ENCODE data around the gene GRID2. TPM values are rescaled to one million over a fixed set of nuclear protein-coding genes. Genes with fewer than 3 reads are reported as not detected.

Gene GRID2
- total RNA-seq, 1 donor from 2014 or later = not detected

GRCh38 chr4:93384887-93385286 is 1081.1 kb downstream of the GRID2 start:
- peaks cover 6% of the 10 kb centered on the region for H3K9me3 ChIP-seq (replicated peaks)
- intact Hi-C loops (cut with micrococcal nuclease) = no loop called here
- TF ChIP-seq CTCF (IDR thresholded peaks at IDR 0.05; ENCODE audit: borderline replicate concordance) = no peak
- H3K36me3 ChIP-seq = no peaks in the 10 kb centered on the region
- no peak overlapping the region for H3K4me3 ChIP-seq
- DNase-seq = no peak
- H3K27ac ChIP-seq (replicated peaks) = no peak overlapping the region
- H3K4me1 ChIP-seq = no peaks in the 10 kb centered on the region
- no peaks in the 10 kb centered on the region for H3K27me3 ChIP-seq (ENCODE audit: low read depth)

DNA sequence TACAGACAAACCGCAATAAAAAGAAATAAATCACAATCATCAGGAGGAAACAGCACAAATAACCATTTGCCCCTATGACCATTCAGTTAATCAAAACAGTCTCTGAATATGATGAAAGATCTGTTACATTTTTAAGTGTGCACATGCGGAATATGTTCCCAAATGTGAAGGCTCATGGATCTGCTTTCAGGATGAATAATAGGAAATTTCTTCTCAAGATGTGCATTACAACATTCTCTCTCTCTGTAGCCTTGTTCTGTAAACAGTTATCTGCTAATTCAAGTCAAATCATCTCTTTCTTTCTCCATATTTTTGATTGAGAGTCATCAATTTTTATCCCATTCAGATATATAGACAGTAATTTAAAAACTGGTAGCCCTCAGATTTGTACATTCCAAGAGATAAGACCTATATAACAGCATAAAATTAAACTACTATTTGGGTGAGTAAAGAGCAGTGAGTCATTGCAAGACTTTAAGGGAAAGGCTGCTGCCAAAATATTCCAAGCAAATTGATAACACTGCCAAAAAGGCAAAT is 1090.8 kb downstream of the GRID2 start:
- Histone ChIP-seq H3K27me3 (ENCODE audit: low read depth) (no peaks in the 10 kb centered on the region), H3K36me3 (no peaks in the 10 kb centered on the region), H3K27ac (replicated peaks) (no peak overlapping the region), H3K4me1 (no peaks in the 10 kb centered on the region), H3K4me3 (no peak overlapping the region), H3K9me3 (replicated peaks) (no peaks in the 10 kb centered on the region)
- no peak for DNase-seq
- intact Hi-C loops (cut with micrococcal nuclease) = no loop called here
- TF ChIP-seq CTCF (IDR thresholded peaks at IDR 0.05; ENCODE audit: borderline replicate concordance) = no peak

- no peak for DNase-seq
- no peak for TF ChIP-seq CTCF (IDR thresholded peaks at IDR 0.05; ENCODE audit: borderline replicate concordance)
- Histone ChIP-seq H3K27ac (replicated peaks) (no peak overlapping the region), H3K27me3 (ENCODE audit: low read depth) (no peaks in the 10 kb centered on the region), H3K36me3 (no peaks in the 10 kb centered on the region), H3K9me3 (replicated peaks) (no peaks in the 10 kb centered on the region), H3K4me1 (no peaks in the 10 kb centered on the region), H3K4me3 (no peak overlapping the region)
- intact Hi-C loops (cut with micrococcal nuclease) = no loop called here
These were observed 1092.5 kb downstream of the GRID2 start for GRCh38 chr4:93396272-93396671.

- no peaks in the 10 kb centered on the region for H3K9me3 ChIP-seq (replicated peaks)
- no peaks in the 10 kb centered on the region for H3K27me3 ChIP-seq (ENCODE audit: low read depth)
- no peak overlapping the region for H3K27ac ChIP-seq (replicated peaks)
- no peak for DNase-seq
- no peak overlapping the region for H3K4me3 ChIP-seq
- TF ChIP-seq CTCF (IDR thresholded peaks at IDR 0.05; ENCODE audit: borderline replicate concordance) = no peak
- H3K4me1 ChIP-seq = no peaks in the 10 kb centered on the region
- H3K36me3 ChIP-seq = no peaks in the 10 kb centered on the region
- intact Hi-C loops (cut with micrococcal nuclease) = no loop called here
These were observed 1099.8 kb downstream of the GRID2 start for GRCh38 chr4:93403571-93403970.

DNA sequence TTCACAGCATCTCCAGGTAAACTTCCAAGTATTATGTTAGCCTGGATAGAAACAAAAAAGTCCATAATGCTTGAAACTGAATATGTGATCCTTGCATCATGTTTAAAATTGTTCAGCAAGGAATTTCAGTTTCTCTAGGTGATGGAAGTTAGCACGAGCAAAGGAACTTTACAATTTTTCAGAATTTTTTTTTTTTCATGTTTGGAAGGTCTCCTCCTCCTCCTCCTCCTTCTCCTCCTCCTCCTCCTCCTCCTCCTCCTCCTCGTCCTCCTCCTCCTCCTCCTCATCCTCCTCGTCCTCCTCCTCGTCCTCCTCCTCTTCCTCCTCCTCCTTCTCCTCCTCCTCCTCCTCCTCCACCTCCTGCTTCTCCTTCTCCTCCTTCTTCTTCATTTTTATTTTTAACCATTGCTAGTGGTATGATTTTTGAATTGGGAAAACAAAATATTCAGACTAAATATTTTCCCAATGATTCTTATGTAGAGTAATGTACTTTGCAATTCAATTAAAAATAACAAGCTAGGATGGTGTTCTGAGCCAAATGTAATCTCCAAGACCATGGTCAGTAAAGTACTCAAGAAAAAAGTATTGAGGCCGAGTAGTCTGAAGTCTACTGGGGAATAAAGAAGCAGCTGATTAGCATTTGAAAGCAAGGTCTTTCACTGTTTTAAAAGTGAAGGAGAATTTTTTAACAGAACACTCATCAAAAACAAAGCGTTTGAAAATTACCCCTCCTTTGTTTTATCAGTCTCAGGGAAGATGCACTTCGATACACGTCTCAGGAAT is 1103.9 kb downstream of the GRID2 start:
- intact Hi-C loops (cut with micrococcal nuclease) = no loop called here
- DNase-seq = no peak
- H3K27ac ChIP-seq (replicated peaks) = no peak overlapping the region

More for the DNA sequence above, 1103.9 kb downstream of the GRID2 start:
- Histone ChIP-seq H3K4me3 (no peak overlapping the region), H3K27me3 (ENCODE audit: low read depth) (no peaks in the 10 kb centered on the region), H3K36me3 (no peaks in the 10 kb centered on the region), H3K9me3 (replicated peaks) (no peaks in the 10 kb centered on the region), H3K4me1 (no peaks in the 10 kb centered on the region)
- no peak for TF ChIP-seq CTCF (IDR thresholded peaks at IDR 0.05; ENCODE audit: borderline replicate concordance)

All from left ventricle myocardium inferior (tissue), 1 donor.